Endothelial cell of umbilical vein (primary cell): ENCODE measurements around the gene PLPPR3. TPM values are rescaled to one million over a fixed set of nuclear protein-coding genes. Genes with fewer than 3 reads are reported as not detected.

ENCODE experiments used
- BruUV-seq: library from RNA; stranded (reverse); fragments of 400-500 nt; replicated peaks from 2 replicates; lab custom pipeline; 2021; lab: Mats Ljungman, UMichigan
- CTCF ChIA-PET: fragments of 300-600, 350-600 bp; sonication (Branson Sonifier 250); formaldehyde crosslinking; loops from one replicate; lab custom pipeline; 2021; ENCODE audit warnings: antibody characterized with exemption, inconsistent platforms; lab: Charles Lee
- POLR2A ChIA-PET: fragments of 300-600, 350-600 bp; sonication (Branson Sonifier 250); formaldehyde crosslinking; loops from one replicate; lab custom pipeline; 2021; ENCODE audit warnings: antibody characterized with exemption, inconsistent platforms; lab: Charles Lee
- DNase-seq: peaks from one replicate; pipeline ENCODE4 v3.0.0-alpha.2; 2011; ENCODE audit warnings: low read depth, low spot score
- FAIRE-seq: peaks from 2 replicates; lab custom pipeline; 2011; peaks lifted over from hg19 to GRCh38; lab: Jason Lieb, UNC
- H2AFZ ChIP-seq: 2 replicates; pipeline ENCODE4 v1.6.0; 2012; ENCODE audit warnings: low read depth, low read length, control low read depth, inconsistent platforms
- H3K27ac ChIP-seq: 2 replicates; pipeline ENCODE4 v1.5.1; 2011; ENCODE audit warnings: low read depth, mild to moderate bottlenecking, control low read depth, low read length, moderate library complexity; ENCODE audit not compliant: insufficient read depth
- H3K27me3 ChIP-seq, 2 experiments: 2 replicates each; pipeline versions ENCODE4 v1.6.0 to v1.6.1; 2011; ENCODE audit warnings: low read length in 2 of 2, mixed read lengths in 1 of 2; ENCODE audit not compliant: control insufficient read depth in 2 of 2, insufficient read depth in 2 of 2
- H3K36me3 ChIP-seq, 2 experiments: 2 replicates in 1 of 2; 3 replicates in 1 of 2; pipeline ENCODE4 v1.5.1; 2011; ENCODE audit warnings: low read length in 2 of 2, mild to moderate bottlenecking in 1 of 2, moderate library complexity in 1 of 2; ENCODE audit not compliant: control insufficient read depth in 2 of 2, insufficient read depth in 2 of 2; ENCODE audit errors: extremely low read depth in 1 of 2
- H3K4me1 ChIP-seq: 3 replicates; pipeline ENCODE4 v1.5.1; 2011; ENCODE audit warnings: mild to moderate bottlenecking, low read length; ENCODE audit not compliant: control insufficient read depth, insufficient read depth; ENCODE audit errors: extremely low read depth
- H3K4me2 ChIP-seq: 2 replicates; pipeline ENCODE4 v1.6.1; 2011; ENCODE audit warnings: low read length, control low read depth, mixed read lengths; ENCODE audit not compliant: insufficient read depth
- H3K4me3 ChIP-seq, 3 experiments: fragments of 200-600 bp in 1 of 3; sonication (generic), shearing (Covaris generic) in 1 of 3; replicated peaks in 1 of 3; 2 replicates each; pipeline ENCODE4 v1.5.1; 2011 to 2016; ENCODE audit warnings: control low read depth in 3 of 3, low read length in 3 of 3, mild to moderate bottlenecking in 2 of 3, inconsistent platforms in 1 of 3, low read depth in 1 of 3, moderate library complexity in 1 of 3; ENCODE audit not compliant: insufficient read depth in 1 of 3
- H3K79me2 ChIP-seq: 2 replicates; pipeline ENCODE4 v1.6.0; 2012; ENCODE audit warnings: low read length, inconsistent platforms; ENCODE audit not compliant: control insufficient read depth, insufficient read depth
- H3K9ac ChIP-seq: replicated peaks from 2 replicates; pipeline ENCODE3; 2011; ENCODE audit warnings: low read length, control low read depth; ENCODE audit not compliant: insufficient read depth; ENCODE audit errors: extremely low read depth
- H3K9me1 ChIP-seq: replicated peaks from 3 replicates; pipeline ENCODE4 v1.6.0; 2011; ENCODE audit warnings: mild to moderate bottlenecking, low read length; ENCODE audit not compliant: control insufficient read depth, insufficient read depth; ENCODE audit errors: extremely low read depth
- H3K9me3 ChIP-seq: replicated peaks from 2 replicates; pipeline ENCODE4 v1.5.1; 2012; ENCODE audit warnings: low read length, inconsistent platforms; ENCODE audit not compliant: control insufficient read depth, insufficient read depth
- H4K20me1 ChIP-seq: replicated peaks from 2 replicates; pipeline ENCODE3; 2011; ENCODE audit warnings: mild to moderate bottlenecking, low read length; ENCODE audit not compliant: control insufficient read depth, insufficient read depth; ENCODE audit errors: extremely low read depth
- CTCF ChIP-seq, 2 donors: IDR thresholded peaks; 1 replicate in 1 of 2; 2 replicates in 1 of 2; pipeline ENCODE4 v1.5.1; 2011; ENCODE audit warnings: low read length in 2 of 2, mild to moderate bottlenecking in 2 of 2, moderate library complexity in 2 of 2, control low read depth in 1 of 2, inconsistent platforms in 1 of 2, low read depth in 1 of 2; ENCODE audit not compliant: insufficient read depth in 1 of 2; ENCODE audit errors: extremely low read depth in 1 of 2
- EZH2 ChIP-seq: IDR thresholded peaks from 2 replicates; pipeline ENCODE4 v1.6.1; 2012; ENCODE audit warnings: borderline replicate concordance, low read depth, mild to moderate bottlenecking, moderate library complexity, low read length, inconsistent platforms; ENCODE audit not compliant: severe bottlenecking
- FOS ChIP-seq: IDR thresholded peaks from 2 replicates; pipeline ENCODE4 v1.6.1; 2011; ENCODE audit warnings: mild to moderate bottlenecking, low read length, moderate library complexity, borderline replicate concordance; ENCODE audit not compliant: insufficient read depth
- GATA2 ChIP-seq: IDR thresholded peaks from 2 replicates; pipeline ENCODE4 v1.7.0; 2011; ENCODE audit warnings: low read depth, mild to moderate bottlenecking, moderate library complexity, mixed read lengths, low read length; ENCODE audit not compliant: insufficient read length, insufficient read depth
- JUN ChIP-seq: IDR thresholded peaks from 2 replicates; pipeline ENCODE4 v1.6.1; 2011; ENCODE audit warnings: borderline replicate concordance, low read depth; ENCODE audit not compliant: insufficient read length, insufficient read depth
- MAX ChIP-seq: IDR thresholded peaks from 2 replicates; pipeline ENCODE4 v1.6.1; 2011; ENCODE audit not compliant: insufficient read depth, insufficient read length
- MYC ChIP-seq: IDR thresholded peaks from one replicate; pipeline ENCODE4 v1.6.1; 2011; ENCODE audit warnings: mild to moderate bottlenecking, low read depth, low read length
- POLR2A ChIP-seq: IDR thresholded peaks from 2 replicates; pipeline ENCODE4 v1.6.1; 2012; ENCODE audit warnings: low read depth, mild to moderate bottlenecking, control low read depth, low read length
- POLR2AphosphoS5 ChIP-seq: IDR thresholded peaks from 2 replicates; pipeline ENCODE4 v1.6.1; 2012; ENCODE audit warnings: low read depth, mild to moderate bottlenecking, control low read depth, low read length, moderate library complexity; ENCODE audit not compliant: insufficient read depth
- dilution Hi-C: fragments of 300-500 bp; cut with MboI; formaldehyde crosslinking; loops from one replicate; pipeline ENCODE4 v1.15.0; 2019; ENCODE audit warnings: low sequenced_read_pairs; ENCODE audit not compliant: extremely low pct_ligation_motif_present
- intact Hi-C: fragments of 100-400 bp; cut with micrococcal nuclease; formaldehyde crosslinking; loops from one replicate; pipeline ENCODE4 v1.10.0; 2022
- polyA plus RNA-seq, 4 experiments: library from polyadenylated mRNA; depleted of rRNA in 3 of 4; stranded (reverse) in 3 of 4; unstranded in 1 of 4; fragments of >200 nt; gene quantifications; 2 replicates each; pipeline versions ENCODE4 v1.2.1 to v1.2.3, GENCODE V29; 2011 to 2012; ENCODE audit warnings: missing spikeins in 1 of 4
- total RNA-seq: library from RNA; stranded (reverse); gene quantifications from 2 replicates; pipeline ENCODE4 v1.2.3, GENCODE V29; 2021

PLPPR3 gene
- total and polyA plus RNA-seq, 2 donors (not counting 3 experiments of a cell fraction or from before 2014, with no cell fraction given) = 1.1 to 1.2 TPM

GRCh38 chr19:844546-844971 lies 22.8 kb upstream of the PLPPR3 start:
- dilution Hi-C loops = no loop called here
- no TSS peak for BruUV-seq
- no peak overlapping the region for H3K4me3 ChIP-seq
- CTCF ChIA-PET = no interaction called here
- H2AFZ ChIP-seq = no peak overlapping the region
- no peak overlapping the region for H3K4me2 ChIP-seq
- TF ChIP-seq GATA2 (no peak), EZH2 (no peak), CTCF (IDR thresholded peaks at IDR 0.05; ENCODE audit: extremely low read depth in 1 of 2, insufficient read depth in 1 of 2, low read depth in 1 of 2, low read length in 2 of 2) (no peak), JUN (no peak), POLR2A (no peak), FOS (no peak), MYC (no peak), MAX (no peak), POLR2AphosphoS5 (no peak)
- no peaks in the 10 kb centered on the region for H3K9me3 ChIP-seq
- DNase-seq = no peak
- no peak overlapping the region for H3K27ac ChIP-seq
- H3K27me3 ChIP-seq = peaks cover 0 to 6% of the 10 kb centered on the region in 2 experiments
- intact Hi-C loops = no loop called here
- H4K20me1 ChIP-seq = no peaks in the 10 kb centered on the region
- H3K9me1 ChIP-seq = no peaks in the 10 kb centered on the region
- FAIRE-seq = no peak
- no peaks in the 10 kb centered on the region for H3K79me2 ChIP-seq
- no peaks in the 10 kb centered on the region for H3K4me1 ChIP-seq
- no peak overlapping the region for H3K9ac ChIP-seq
- H3K36me3 ChIP-seq = no peaks in the 10 kb centered on the region
- POLR2A ChIA-PET = no interaction called here
